ENCODE measurements around the gene PIEZO1. TPM values are rescaled to one million over a fixed set of nuclear protein-coding genes. Genes with fewer than 3 reads are reported as not detected.
A peak's percentile ranks its signal among the peaks of the same experiment; 100 is the strongest.

The PIEZO1 gene
- total RNA-seq, 3 donors from 2014 or later = 71.4 to 218 (median 129) TPM

- no peaks in the 10 kb centered on the region for H3K9me3 ChIP-seq
- H3K36me3 ChIP-seq (ENCODE audit: low read depth) = no peaks in the 10 kb centered on the region
- ATAC-seq (no peak), DNase-seq (peak; percentile 58 to 73 (median 63))
- TF ChIP-seq CTCF (IDR thresholded peaks at IDR 0.05) = peak; percentile 76
- no peak overlapping the region for H3K4me3 ChIP-seq
- H3K4me1 ChIP-seq (ENCODE audit: low read depth) = peaks cover 13% of the 10 kb centered on the region
- intact Hi-C loops (cut with DNase I, micrococcal nuclease) = no loop called here
These were observed 31.0 kb upstream of the PIEZO1 start for GRCh38 chr16:88815901-88816589.

GRCh38 chr16:88815227-88815626, 30.2 kb upstream of the PIEZO1 start:
- H3K9me3 ChIP-seq = no peaks in the 10 kb centered on the region
- intact Hi-C loops (cut with DNase I, micrococcal nuclease) = no loop called here
- no peak for TF ChIP-seq CTCF (IDR thresholded peaks at IDR 0.05)
- DNase-seq (peak in 1 of 3 donors; percentile 39), ATAC-seq (no peak)
- H3K36me3 ChIP-seq (ENCODE audit: low read depth) = no peaks in the 10 kb centered on the region
- peaks cover 21% of the 10 kb centered on the region for H3K4me1 ChIP-seq (ENCODE audit: low read depth)
- no peak overlapping the region for H3K4me3 ChIP-seq

- no peaks in the 10 kb centered on the region for H3K36me3 ChIP-seq (ENCODE audit: low read depth)
- no peak overlapping the region for H3K4me3 ChIP-seq
- ATAC-seq (no peak), DNase-seq (no peak)
- intact Hi-C loops (cut with DNase I, micrococcal nuclease) = no loop called here
- H3K9me3 ChIP-seq = no peaks in the 10 kb centered on the region
- no peak for TF ChIP-seq CTCF (IDR thresholded peaks at IDR 0.05)
- H3K4me1 ChIP-seq (ENCODE audit: low read depth) = peaks cover 25% of the 10 kb centered on the region
These were observed 29.1 kb upstream of the PIEZO1 start for GRCh38 chr16:88814144-88814502.

GRCh38 chr16:88813269-88814143, 28.5 kb upstream of the PIEZO1 start:
- ATAC-seq = peak; percentile 2
- peak in 1 of 3 donors; percentile 46 for DNase-seq
- no peak overlapping the region for H3K4me3 ChIP-seq
- no peaks in the 10 kb centered on the region for H3K36me3 ChIP-seq (ENCODE audit: low read depth)
- intact Hi-C loops (cut with DNase I, micrococcal nuclease) = no loop called here
- no peak for TF ChIP-seq CTCF (IDR thresholded peaks at IDR 0.05)
- no peaks in the 10 kb centered on the region for H3K9me3 ChIP-seq
- H3K4me1 ChIP-seq (ENCODE audit: low read depth) = peaks cover 25% of the 10 kb centered on the region

- no peak for ATAC-seq
- no peak overlapping the region for H3K4me3 ChIP-seq
- TF ChIP-seq CTCF (IDR thresholded peaks at IDR 0.05) = no peak
- peaks cover 25% of the 10 kb centered on the region for H3K4me1 ChIP-seq (ENCODE audit: low read depth)
- DNase-seq = peak; percentile 57 to 77 (median 72)
- no peaks in the 10 kb centered on the region for H3K36me3 ChIP-seq (ENCODE audit: low read depth)
- intact Hi-C loops (cut with DNase I, micrococcal nuclease) = no loop called here
- no peaks in the 10 kb centered on the region for H3K9me3 ChIP-seq
These were observed 27.7 kb upstream of the PIEZO1 start for GRCh38 chr16:88812513-88813268.
